Type B pancreatic cell (in vitro differentiated cells): ENCODE measurements around the gene FBLN2. TPM values are rescaled to one million over a fixed set of nuclear protein-coding genes. Genes with fewer than 3 reads are reported as not detected.
"Not testable (repeated sequence)": the region's sequence is repeated elsewhere in the genome, so short reads cannot be mapped to it uniquely, and the experiment has no call there.

Source experiments
- DNase-seq: peaks from one replicate; pipeline ENCODE4 v3.0.0; 2021; ENCODE audit warnings: mixed read lengths; ENCODE audit not compliant: unreplicated experiment; ENCODE audit errors: extremely low spot score
- H3K27ac Mint-ChIP-seq: 2 replicates; pipeline ENCODE4 v1.8.0; 2021; ENCODE audit warnings: mild to moderate bottlenecking, mixed read lengths
- H3K27me3 Mint-ChIP-seq: 2 replicates; pipeline ENCODE4 v1.8.0; 2021; ENCODE audit warnings: mixed read lengths
- H3K36me3 Mint-ChIP-seq: 2 replicates; pipeline ENCODE4 v1.8.0; 2021; ENCODE audit warnings: mixed read lengths
- H3K4me1 Mint-ChIP-seq: one replicate; pipeline ENCODE4 v1.8.0; 2021; ENCODE audit warnings: mixed read lengths; ENCODE audit not compliant: unreplicated experiment
- H3K4me3 Mint-ChIP-seq: 2 replicates; pipeline ENCODE4 v1.8.0; 2021; ENCODE audit warnings: mild to moderate bottlenecking, mixed read lengths
- H3K9me3 Mint-ChIP-seq: 2 replicates; pipeline ENCODE4 v1.8.0; 2021; ENCODE audit warnings: mixed read lengths
- CTCF ChIP-seq: fragments of 200-600 bp; sonication (generic); conservative IDR thresholded peaks from 2 replicates; pipeline ENCODE4 v1.5.0; 2021; ENCODE audit warnings: antibody characterized with exemption, mild to moderate bottlenecking
- long read RNA-seq: library from polyadenylated mRNA; unstranded; transcript quantifications from one replicate; pipeline ENCODE4 v2.0.0, GENCODE V29; 2020
- total RNA-seq: library from RNA; stranded (reverse); gene quantifications from 2 replicates; pipeline ENCODE4 v1.2.1, GENCODE V29; 2021; ENCODE audit warnings: low replicate concordance

FBLN2 gene
- total RNA-seq: 49.1 and 67.6 TPM in 2 replicates
- long read RNA-seq, partial matches to known transcripts: 15 of 17 reads
- long read RNA-seq, other reads (novel, unspliced or antisense): 2 of 17 reads

DNA sequence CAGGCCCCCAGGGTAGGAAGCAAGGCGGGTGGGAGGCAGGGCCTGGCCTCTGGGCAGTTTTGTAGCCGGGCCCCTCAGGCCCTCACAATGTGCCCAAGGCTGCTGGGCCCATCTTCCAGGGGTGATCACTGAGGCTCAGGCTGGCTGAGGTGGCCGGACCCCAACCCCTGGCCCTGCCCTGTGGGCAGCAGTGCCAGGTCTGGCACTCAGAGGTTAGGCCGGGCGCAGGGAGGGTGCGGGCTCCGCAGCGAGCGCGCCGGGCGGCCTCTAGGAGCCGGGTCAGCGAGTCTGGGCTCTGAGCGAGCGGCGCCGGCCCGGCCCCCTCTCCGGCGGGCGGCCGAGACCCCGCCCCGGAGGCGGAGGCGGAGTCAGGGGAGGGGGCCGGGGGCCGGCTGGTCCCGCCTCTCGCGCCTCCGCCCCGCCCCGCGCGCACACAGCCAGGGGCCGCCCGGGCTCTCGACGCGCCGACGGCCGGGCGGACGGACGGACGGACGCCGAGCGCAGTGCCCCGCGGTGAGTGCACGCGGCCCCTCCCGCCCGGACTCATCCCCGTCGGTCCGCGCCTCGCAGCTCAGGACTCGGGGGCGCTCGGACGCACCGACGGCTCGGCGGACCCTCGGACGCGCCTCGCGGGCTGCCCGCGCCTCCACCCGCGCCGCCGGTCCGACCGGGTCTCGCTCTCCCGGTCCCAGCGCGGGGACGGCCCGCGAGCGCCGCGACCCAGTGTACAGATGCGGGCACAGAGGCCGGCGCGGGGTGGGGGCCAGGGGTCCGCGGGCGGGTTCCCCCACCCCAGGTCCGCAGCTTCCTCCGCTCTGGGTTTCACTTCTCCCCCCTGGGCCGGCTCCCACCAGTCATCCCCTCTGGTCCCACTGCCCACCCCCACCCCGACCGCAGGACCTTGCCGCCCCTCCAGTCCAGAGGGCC lies at the start of gene FBLN2:
FBLN2 (plus strand) TSS at position 430 of the 927 bp plus-strand sequence. CDS start 21,231 bp downstream, outside the sequence.
- DNase-seq: no peak
- H3K4me1 Mint-ChIP-seq: peaks cover 34% of the 10 kb centered on the region
- H3K27ac Mint-ChIP-seq: peak within 1 kb of the TSS; percentile 76
- H3K4me3 Mint-ChIP-seq: peak within 1 kb of the TSS; percentile 89
- H3K27me3 Mint-ChIP-seq: peaks cover 14% of the 10 kb centered on the region
- no peaks in the 10 kb centered on the region for H3K36me3 Mint-ChIP-seq
- TF ChIP-seq CTCF: no peak
- H3K9me3 Mint-ChIP-seq: no peaks in the 10 kb centered on the region

- not testable (repeated sequence) for H3K27ac Mint-ChIP-seq
These were observed 49.7 kb upstream of the FBLN2 start for GRCh38 chr3:13499246-13499645.

GRCh38 chr3:13500133-13500885 lies 48.6 kb upstream of the FBLN2 start:
- H3K4me3 Mint-ChIP-seq: no peak overlapping the region
- peaks cover 13% of the 10 kb centered on the region for H3K4me1 Mint-ChIP-seq
- H3K27ac Mint-ChIP-seq: no peak overlapping the region
- TF ChIP-seq CTCF: peak; percentile 77
- no peaks in the 10 kb centered on the region for H3K27me3 Mint-ChIP-seq
- no peak for DNase-seq
- H3K36me3 Mint-ChIP-seq: no peaks in the 10 kb centered on the region
- no peaks in the 10 kb centered on the region for H3K9me3 Mint-ChIP-seq

More at GRCh38 chr3:13499246-13499645, 49.7 kb upstream of the FBLN2 start:
- peaks cover 13% of the 10 kb centered on the region for H3K4me1 Mint-ChIP-seq
- H3K9me3 Mint-ChIP-seq, H3K4me3 Mint-ChIP-seq, DNase-seq, H3K27me3 Mint-ChIP-seq, H3K36me3 Mint-ChIP-seq: not testable (repeated sequence)

DNA sequence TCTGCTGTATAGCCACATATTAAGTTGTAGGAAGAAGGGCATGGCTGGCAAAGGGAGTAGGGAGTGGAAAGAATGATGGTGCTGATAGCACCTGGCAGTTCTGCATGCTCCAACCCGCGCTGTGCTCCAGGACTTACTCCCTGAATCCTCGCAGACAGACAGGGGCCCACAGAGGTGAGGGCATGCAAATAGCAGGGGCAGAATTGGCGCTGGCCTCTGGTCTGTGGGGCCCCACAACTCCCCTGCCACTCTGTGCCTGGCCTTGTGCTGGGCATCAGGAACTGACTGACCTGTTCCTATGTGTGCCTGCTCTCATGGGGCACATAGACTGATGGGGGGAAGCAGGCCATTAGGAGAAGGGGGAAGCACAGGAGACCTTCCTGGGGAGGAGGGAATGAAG lies 47.9 kb upstream of the FBLN2 start:
- Mint-ChIP-seq H3K4me1 (peaks cover 15% of the 10 kb centered on the region), H3K27ac (no peak overlapping the region)

DNA sequence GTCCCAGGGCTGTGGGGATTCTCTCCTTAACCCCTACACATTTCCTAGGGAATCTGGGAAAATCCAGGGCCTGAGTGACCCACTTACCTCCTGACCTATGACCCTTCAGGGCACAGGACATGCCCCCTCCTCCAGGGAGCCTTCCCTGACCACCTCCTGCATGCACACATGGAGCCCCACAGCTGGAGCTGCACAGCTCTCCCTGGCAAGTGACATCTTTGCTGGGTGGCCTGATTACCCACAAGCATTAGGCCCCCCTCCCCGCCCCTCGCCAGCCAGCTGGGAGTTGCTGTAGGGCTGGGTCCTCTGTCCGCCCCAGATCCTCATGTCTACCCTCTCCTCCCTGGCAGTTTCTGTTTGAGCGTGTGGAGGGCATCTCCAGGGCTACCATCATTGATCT lies 47.4 kb upstream of the FBLN2 start:
- H3K36me3 Mint-ChIP-seq: no peaks in the 10 kb centered on the region
- no peak overlapping the region for H3K4me3 Mint-ChIP-seq
- H3K27ac Mint-ChIP-seq: no peak overlapping the region
- H3K27me3 Mint-ChIP-seq: no peaks in the 10 kb centered on the region
- H3K4me1 Mint-ChIP-seq: peaks cover 13% of the 10 kb centered on the region
- DNase-seq: no peak
- no peak for TF ChIP-seq CTCF
- no peaks in the 10 kb centered on the region for H3K9me3 Mint-ChIP-seq

More for the DNA sequence above, 47.9 kb upstream of the FBLN2 start:
- no peak for TF ChIP-seq CTCF
- Mint-ChIP-seq H3K9me3 (no peaks in the 10 kb centered on the region), H3K36me3 (no peaks in the 10 kb centered on the region), H3K4me3 (no peak overlapping the region), H3K27me3 (no peaks in the 10 kb centered on the region)
- no peak for DNase-seq
